Gastroesophageal sphincter (tissue), 4 donors: Measurements from ENCODE around the gene EPHA3. TPM values are rescaled to one million over a fixed set of nuclear protein-coding genes. Genes with fewer than 3 reads are reported as not detected.

Experiments used
- ATAC-seq: fragments of 150-250 bp; one replicate; pipeline ENCODE4 v1.9.1; 2016; ENCODE audit warnings: mild to moderate bottlenecking, moderate library complexity
- H3K27ac ChIP-seq, 4 donors: fragments of 200-600 bp; sonication (generic) in 3 of 4; 1 replicate in 3 of 4; 2 replicates in 1 of 4; pipeline ENCODE4 v1.5.1; 2016 to 2019
- H3K27me3 ChIP-seq: fragments of 200-600 bp; sonication (generic); one replicate; pipeline ENCODE4 v1.5.1; 2019
- H3K36me3 ChIP-seq, 2 donors: fragments of 200-600 bp; sonication (generic); one replicate each; pipeline ENCODE4 v1.5.1; 2019; ENCODE audit warnings: control low read depth in 1 of 2
- H3K4me1 ChIP-seq, 3 donors: fragments of 200-600 bp; sonication (generic); 1 replicate in 2 of 3; 2 replicates in 1 of 3; pipeline ENCODE4 v1.5.1; 2016 to 2019; ENCODE audit warnings: control low read depth in 2 of 3
- H3K4me3 ChIP-seq, 2 donors: fragments of 200-600 bp; sonication (generic); one replicate each; pipeline ENCODE4 v1.5.1; 2019; ENCODE audit warnings: mild to moderate bottlenecking in 1 of 2, moderate library complexity in 1 of 2
- H3K9me3 ChIP-seq, 3 donors: fragments of 200-600 bp; sonication (generic); one replicate each; pipeline ENCODE4 v1.5.1; 2017 to 2019; ENCODE audit warnings: control low read depth in 2 of 3
- CTCF ChIP-seq, 4 experiments: fragments of 200-600 bp in 2 of 4; fragments of 450-650 bp in 2 of 4; sonication (generic) in 1 of 4; IDR thresholded peaks; one replicate each; pipeline ENCODE4 v1.5.1; 2017 to 2019; ENCODE audit warnings: antibody characterized with exemption in 4 of 4, mild to moderate bottlenecking in 2 of 4, moderate library complexity in 2 of 4
- EP300 ChIP-seq: sonication (generic); formaldehyde crosslinking; IDR thresholded peaks from one replicate; pipeline ENCODE4 v1.6.1; 2017; ENCODE audit warnings: antibody characterized with exemption, mild to moderate bottlenecking
- POLR2A ChIP-seq, 2 donors: fragments of 450-650 bp; IDR thresholded peaks; one replicate each; pipeline ENCODE4 v1.6.1; 2017; ENCODE audit warnings: antibody characterized with exemption in 2 of 2, mild to moderate bottlenecking in 2 of 2, moderate library complexity in 1 of 2
- POLR2AphosphoS5 ChIP-seq: sonication (generic); formaldehyde crosslinking; IDR thresholded peaks from one replicate; pipeline ENCODE4 v1.6.1; 2017; ENCODE audit warnings: antibody characterized with exemption
- WGBS, 2 donors: methylation state at CpG; one replicate each; pipeline ENCODE4 v1.1.5; 2018; ENCODE audit warnings: low coverage in 1 of 2; 5-methylcytosine and 5-hydroxymethylcytosine counted together
- total RNA-seq, 4 donors: library from RNA; depleted of rRNA; stranded (reverse); fragments of >200 nt; gene quantifications; one replicate each; pipeline ENCODE4 v1.1.0, GENCODE V29; 2016

Gene EPHA3
- total RNA-seq, 4 donors from 2014 or later = 9.3 to 20.4 (median 15.9) TPM

GRCh38 chr3:89246326-89246725 lies 138.9 kb downstream of the EPHA3 start:
- H3K4me3 ChIP-seq = no peak overlapping the region
- H3K27ac ChIP-seq = no peak overlapping the region
- no peaks in the 10 kb centered on the region for H3K4me1 ChIP-seq
- TF ChIP-seq POLR2AphosphoS5 (no peak), EP300 (no peak), POLR2A (IDR thresholded peaks at IDR 0.05) (no peak), CTCF (IDR thresholded peaks at IDR 0.05) (no peak)
- WGBS, 2 donors = 92 to 94% methylated on average over 1 of the region's 1 CpG
- no peaks in the 10 kb centered on the region for H3K27me3 ChIP-seq
- H3K9me3 ChIP-seq = no peaks in the 10 kb centered on the region
- H3K36me3 ChIP-seq = no peaks in the 10 kb centered on the region
- no peak for ATAC-seq

GRCh38 chr3:89250742-89251141 lies 143.3 kb downstream of the EPHA3 start:
- Histone ChIP-seq H3K27me3 (no peaks in the 10 kb centered on the region), H3K4me3 (no peak overlapping the region), H3K36me3 (no peaks in the 10 kb centered on the region), H3K4me1 (no peaks in the 10 kb centered on the region), H3K27ac (no peak overlapping the region), H3K9me3 (no peaks in the 10 kb centered on the region)
- 56 to 100% methylated on average over 1 of the region's 1 CpG for WGBS, 2 donors
- no peak for ATAC-seq
- no peak for TF ChIP-seq POLR2AphosphoS5
- no peak for TF ChIP-seq CTCF (IDR thresholded peaks at IDR 0.05)

GRCh38 chr3:89252016-89252415 lies 144.6 kb downstream of the EPHA3 start:
- ATAC-seq = no peak
- 78 to 83% methylated on average over 4 of the region's 4 CpGs for WGBS, 2 donors
- H3K36me3 ChIP-seq = no peaks in the 10 kb centered on the region
- no peak overlapping the region for H3K27ac ChIP-seq
- H3K27me3 ChIP-seq = no peaks in the 10 kb centered on the region
- H3K9me3 ChIP-seq = no peaks in the 10 kb centered on the region
- TF ChIP-seq CTCF (IDR thresholded peaks at IDR 0.05) (no peak), POLR2AphosphoS5 (no peak), EP300 (no peak), POLR2A (IDR thresholded peaks at IDR 0.05) (no peak)
- H3K4me3 ChIP-seq = no peak overlapping the region
- no peaks in the 10 kb centered on the region for H3K4me1 ChIP-seq

- Histone ChIP-seq H3K27me3 (no peaks in the 10 kb centered on the region), H3K4me1 (no peaks in the 10 kb centered on the region), H3K4me3 (no peak overlapping the region), H3K9me3 (no peaks in the 10 kb centered on the region), H3K27ac (no peak overlapping the region), H3K36me3 (no peaks in the 10 kb centered on the region)
- no peak for ATAC-seq
- TF ChIP-seq CTCF (IDR thresholded peaks at IDR 0.05) (no peak), POLR2A (IDR thresholded peaks at IDR 0.05) (no peak), EP300 (no peak), POLR2AphosphoS5 (no peak)
- 68 to 96% methylated on average over 2 of the region's 2 CpGs for WGBS, 2 donors
Observed at GRCh38 chr3:89252860-89253259, 145.4 kb downstream of the EPHA3 start.

GRCh38 chr3:89256395-89256794 lies 149.0 kb downstream of the EPHA3 start:
- no peak for ATAC-seq
- Histone ChIP-seq H3K4me3 (no peak overlapping the region), H3K27ac (no peak overlapping the region), H3K36me3 (no peaks in the 10 kb centered on the region), H3K27me3 (no peaks in the 10 kb centered on the region), H3K4me1 (no peaks in the 10 kb centered on the region), H3K9me3 (no peaks in the 10 kb centered on the region)
- no peak for TF ChIP-seq CTCF (IDR thresholded peaks at IDR 0.05)
- TF ChIP-seq EP300 = no peak
- no peak for TF ChIP-seq POLR2AphosphoS5
- no peak for TF ChIP-seq POLR2A (IDR thresholded peaks at IDR 0.05)
- WGBS, 2 donors = 95 to 98% methylated on average over 7 of the region's 7 CpGs
